Measurements from ENCODE around the gene HBZ. TPM values are rescaled to one million over a fixed set of nuclear protein-coding genes. Genes with fewer than 3 reads are reported as not detected.

HBZ gene
- total and polyA plus RNA-seq, 9 of the 15 experiments (the other 6 are each of a cell fraction or from before 2014, with no cell fraction given): 58.0 to 610 (median 113) TPM

GRCh38 chr16:154217-155030 is 2.0 kb downstream of the HBZ start (continued):
- TF ChIP-seq MECOM (CRISPR knock-in tag; IDR thresholded peaks at IDR 0.05) (no peak), SMAD4 (CRISPR knock-in tag; conservative IDR thresholded peaks at IDR 0.05) (no peak; the same call in 1 of the 2 replicates), ZNF780A (CRISPR knock-in tag; IDR thresholded peaks at IDR 0.05) (no peak), SPI1 (IDR thresholded peaks at IDR 0.05; ENCODE audit: borderline replicate concordance, low read depth, low read length) (no peak), RAD21 (CRISPR knock-in tag; conservative IDR thresholded peaks at IDR 0.05 in 1 of 2, IDR thresholded peaks at IDR 0.05 in 1 of 2) (no peak), FOXJ2 (tag; IDR thresholded peaks at IDR 0.05) (no peak), TSHZ1 (CRISPR knock-in tag; IDR thresholded peaks at IDR 0.05) (no peak), NR1H2 (CRISPR knock-in tag; IDR thresholded peaks at IDR 0.05) (no peak), ZNF436 (CRISPR knock-in tag; IDR thresholded peaks at IDR 0.05) (no peak), ZSCAN29 (IDR thresholded peaks at IDR 0.05) (no peak), STAT5A (IDR thresholded peaks at IDR 0.05; ENCODE audit: borderline replicate concordance, low read length) (no peak), ERF (CRISPR knock-in tag; IDR thresholded peaks at IDR 0.05) (no peak), POLR3G (IDR thresholded peaks at IDR 0.05; ENCODE audit: extremely low read depth, insufficient read length, insufficient replicate concordance) (no peak), ZNF408 (CRISPR knock-in tag; IDR thresholded peaks at IDR 0.05; ENCODE audit: low read depth) (no peak), ZNF766 (CRISPR knock-in tag; conservative IDR thresholded peaks at IDR 0.05) (no peak), CHAMP1 (IDR thresholded peaks at IDR 0.05) (no peak), ZBTB17 (CRISPR knock-in tag; IDR thresholded peaks at IDR 0.05) (peak; percentile 53), SNRNP70 (optimal IDR thresholded peaks at IDR 0.05; ENCODE audit: low read depth, low read length) (no peak), SFPQ (IDR thresholded peaks at IDR 0.05; ENCODE audit: low read depth, low read length) (no peak), ZC3H8 (IDR thresholded peaks at IDR 0.05) (no peak), DPF2 (IDR thresholded peaks at IDR 0.05) (0 out of 2 replicates have a peak, but pooled peaks have one; percentile 19)
